Left ventricle myocardium superior (tissue), 1 donor: ENCODE results near the gene TOMM40. TPM values are rescaled to one million over a fixed set of nuclear protein-coding genes. Genes with fewer than 3 reads are reported as not detected.

ENCODE experiments used
- total RNA-seq: library from RNA; stranded (reverse); fragmentation: NEBNext Ultra II Directional; extraction: Animal tissue kit (Norgen Biotek cat#: 25700); gene quantifications from one replicate; pipeline ENCODE4 v1.2.1, GENCODE V29; 2021
- donor health status: DM: no; HTN: yes; CAD: no; lungs with severe emphysema.

TOMM40 gene
- total RNA-seq, 1 donor from 2014 or later, result 49.8 TPM

Other genes with a start within 250 kb of the TOMM40 start
- gene PVR, start 247.3 kb upstream of the TOMM40 start, total RNA-seq, result 40.7 TPM
- gene CEACAM19, start 219.8 kb upstream of the TOMM40 start, total RNA-seq, result 4.2 TPM
- gene CEACAM16, start 192.1 kb upstream of the TOMM40 start, total RNA-seq, result not detected
- gene BCL3, start 142.5 kb upstream of the TOMM40 start, total RNA-seq, result 14.5 TPM
- not detected for gene CBLC, start 113.4 kb upstream of the TOMM40 start, total RNA-seq
- 85.5 TPM for gene BCAM, start 82.2 kb upstream of the TOMM40 start, total RNA-seq
- 35.4 TPM for gene NECTIN2, start 45.0 kb upstream of the TOMM40 start, total RNA-seq
- gene APOE, start 14.5 kb downstream of the TOMM40 start, total RNA-seq, result 18.9 TPM
- gene APOC1, start 23.4 kb downstream of the TOMM40 start, total RNA-seq, result 1.7 TPM
- gene APOC4, start 51.0 kb downstream of the TOMM40 start, total RNA-seq, result not detected
- gene APOC2, start 54.8 kb downstream of the TOMM40 start, total RNA-seq, result not detected
- gene CLPTM1, start 64.1 kb downstream of the TOMM40 start, total RNA-seq, result 97.6 TPM
- 3.5 TPM for gene RELB, start 110.2 kb downstream of the TOMM40 start, total RNA-seq
- 33.9 TPM for gene CLASRP, start 147.8 kb downstream of the TOMM40 start, total RNA-seq
- gene ZNF296, start 185.2 kb downstream of the TOMM40 start, total RNA-seq, result 0.20 TPM
- gene GEMIN7, start 188.0 kb downstream of the TOMM40 start, total RNA-seq, result 14.4 TPM
- gene PPP1R37, start 201.9 kb downstream of the TOMM40 start, total RNA-seq, result 16.0 TPM